ENCODE measurements around the gene ADGRD1. TPM values are rescaled to one million over a fixed set of nuclear protein-coding genes. Genes with fewer than 3 reads are reported as not detected.

ADGRD1 gene
- total and polyA plus RNA-seq, 8 donors, result 1.4 to 7.3 (median 5.2) TPM

GRCh38 chr12:131112700-131113290, 159.1 kb downstream of the ADGRD1 start:
- no peak for TF ChIP-seq CTCF (IDR thresholded peaks at IDR 0.05)
- H3K36me3 ChIP-seq, result no peaks in the 10 kb centered on the region
- no peaks in the 10 kb centered on the region for H3K9me3 ChIP-seq
- no peaks in the 10 kb centered on the region for H3K4me1 ChIP-seq
- no peak for FAIRE-seq
- 77 to 84% methylated on average over 4 of the region's 4 CpGs for WGBS, 2 donors
- H3K4me3 ChIP-seq, result no peak overlapping the region
- ATAC-seq, result no peak
- DNase-seq, result peak in 1 of 6 donors; percentile 16
- no peak overlapping the region for H3K27ac ChIP-seq
- H3K27me3 ChIP-seq, result no peaks in the 10 kb centered on the region
- intact Hi-C loops (cut with DNase I), result no loop called here

GRCh38 chr12:131113568-131114270, 160.0 kb downstream of the ADGRD1 start:
- 79 to 83% methylated on average over 18 of the region's 18 CpGs for WGBS, 2 donors
- H3K36me3 ChIP-seq, result no peaks in the 10 kb centered on the region
- no peak overlapping the region for H3K27ac ChIP-seq
- intact Hi-C loops (cut with DNase I), result no loop called here
- DNase-seq, result peak in 1 of 6 donors; percentile 36
- H3K4me3 ChIP-seq, result no peak overlapping the region
- H3K27me3 ChIP-seq, result no peaks in the 10 kb centered on the region
- no peak for ATAC-seq
- no peak for FAIRE-seq
- H3K4me1 ChIP-seq, result no peaks in the 10 kb centered on the region
- no peaks in the 10 kb centered on the region for H3K9me3 ChIP-seq
- TF ChIP-seq CTCF (IDR thresholded peaks at IDR 0.05), result no peak

GRCh38 chr12:131114271-131114670, 160.6 kb downstream of the ADGRD1 start:
- ATAC-seq, result no peak
- TF ChIP-seq CTCF (IDR thresholded peaks at IDR 0.05), result no peak

GRCh38 chr12:131114942-131115584, 161.4 kb downstream of the ADGRD1 start:
- DNase-seq (peak in 1 of 6 donors; percentile 24), FAIRE-seq (no peak), ATAC-seq (no peak)
- Histone ChIP-seq H3K36me3 (no peaks in the 10 kb centered on the region), H3K27ac (no peak overlapping the region), H3K27me3 (no peaks in the 10 kb centered on the region), H3K9me3 (no peaks in the 10 kb centered on the region), H3K4me1 (no peaks in the 10 kb centered on the region), H3K4me3 (no peak overlapping the region)
- TF ChIP-seq CTCF (IDR thresholded peaks at IDR 0.05), result no peak
- intact Hi-C loops (cut with DNase I), result no loop called here
- WGBS, 2 donors, result 79 to 85% methylated on average over 18 of the region's 18 CpGs

More at GRCh38 chr12:131114271-131114670, 160.6 kb downstream of the ADGRD1 start:
- no peaks in the 10 kb centered on the region for H3K36me3 ChIP-seq
- FAIRE-seq, result no peak
- no peak overlapping the region for H3K4me3 ChIP-seq
- DNase-seq, result no peak
- H3K4me1 ChIP-seq, result no peaks in the 10 kb centered on the region
- WGBS, 2 donors, result 73 to 83% methylated on average over 5 of the region's 5 CpGs
- no peak overlapping the region for H3K27ac ChIP-seq
- no peaks in the 10 kb centered on the region for H3K9me3 ChIP-seq
- intact Hi-C loops (cut with DNase I), result no loop called here
- no peaks in the 10 kb centered on the region for H3K27me3 ChIP-seq

Data from pancreas (tissue), 10 donors.